Smooth muscle cell (in vitro differentiated cells): ENCODE results near the gene NSMCE1. TPM values are rescaled to one million over a fixed set of nuclear protein-coding genes. Genes with fewer than 3 reads are reported as not detected.

Experiments used
- DNase-seq: peaks from one replicate; lab custom pipeline; 2025; ENCODE audit not compliant: unreplicated experiment; lab: John Stamatoyannopoulos, UW
- H2AFZ ChIP-seq: fragments of 200-600 bp; sonication (generic); 2 replicates; pipeline ENCODE4 v1.6.0; 2016; ENCODE audit warnings: antibody characterized with exemption, low read depth, mild to moderate bottlenecking
- H3F3A ChIP-seq: fragments of 200-600 bp; sonication (generic); 2 replicates; pipeline ENCODE4 v1.6.0; 2017; ENCODE audit warnings: antibody characterized with exemption, low read depth
- H3K27ac ChIP-seq: fragments of 200-600 bp; sonication (generic); 2 replicates; pipeline ENCODE4 v1.5.1; 2016; ENCODE audit warnings: low read depth, mild to moderate bottlenecking
- H3K27me3 ChIP-seq: fragments of 200-600 bp; sonication (generic); 2 replicates; pipeline ENCODE4 v1.6.1; 2016; ENCODE audit warnings: low read depth, mild to moderate bottlenecking
- H3K36me3 ChIP-seq: fragments of 200-600 bp; sonication (generic); 2 replicates; pipeline ENCODE4 v1.5.1; 2016; ENCODE audit warnings: low read depth
- H3K4me1 ChIP-seq: fragments of 200-600 bp; sonication (generic); 2 replicates; pipeline ENCODE4 v1.5.1; 2016; ENCODE audit warnings: low read depth
- H3K4me2 ChIP-seq: fragments of 200-600 bp; sonication (generic); 2 replicates; pipeline ENCODE4 v1.6.0; 2016; ENCODE audit warnings: mild to moderate bottlenecking
- H3K4me3 ChIP-seq: fragments of 200-600 bp; sonication (generic); 2 replicates; pipeline ENCODE4 v1.5.1; 2016; ENCODE audit warnings: mild to moderate bottlenecking
- H3K79me2 ChIP-seq: fragments of 200-600 bp; sonication (generic); 2 replicates; pipeline ENCODE4 v1.6.0; 2016; ENCODE audit warnings: low read depth, mild to moderate bottlenecking
- H3K9ac ChIP-seq: fragments of 200-600 bp; sonication (generic); 2 replicates; pipeline ENCODE4 v1.6.0; 2016; ENCODE audit warnings: low read depth
- H3K9me3 ChIP-seq: fragments of 200-600 bp; sonication (generic); replicated peaks from 2 replicates; pipeline ENCODE4 v1.5.1; 2016; ENCODE audit warnings: low read depth
- H4K20me1 ChIP-seq: fragments of 200-600 bp; sonication (generic); 2 replicates; pipeline ENCODE4 v1.6.0; 2016; ENCODE audit warnings: low read depth
- CTCF ChIP-seq: fragments of 200-600 bp; sonication (generic); IDR thresholded peaks from 2 replicates; pipeline ENCODE4 v1.5.1; 2017; ENCODE audit warnings: borderline replicate concordance, mild to moderate bottlenecking, antibody characterized with exemption; ENCODE audit not compliant: insufficient read depth, poor library complexity, severe bottlenecking
- WGBS: methylation state at CpG from one replicate; pipeline ENCODE4 v1.1.7; 2016; ENCODE audit warnings: low lambda C conversion rate; 5-methylcytosine and 5-hydroxymethylcytosine counted together
- polyA plus RNA-seq: library from polyadenylated mRNA; unstranded; fragments of >200 nt; fragmentation: Nextera tagmentation; extraction: Ambion mirVana; gene quantifications from 2 replicates; pipeline ENCODE4 v1.2.1, GENCODE V29; 2016
- total RNA-seq: library from RNA; depleted of rRNA; stranded (reverse); fragments of >200 nt; gene quantifications from 2 replicates; pipeline ENCODE4 v1.2.3, GENCODE V29; 2014

Gene NSMCE1
- total and polyA plus RNA-seq, 2 experiments from 2014 or later: 36.9 to 59.1 TPM

GRCh38 chr16:27198451-27199234 lies 69.9 kb downstream of the NSMCE1 start:
- no peaks in the 10 kb centered on the region for H3K9me3 ChIP-seq
- no peaks in the 10 kb centered on the region for H3K27me3 ChIP-seq
- H3K27ac ChIP-seq: no peak overlapping the region
- no peak overlapping the region for H3K9ac ChIP-seq
- no peaks in the 10 kb centered on the region for H3K4me1 ChIP-seq
- H3K4me2 ChIP-seq: no peak overlapping the region
- H3K79me2 ChIP-seq: no peaks in the 10 kb centered on the region
- no peak for TF ChIP-seq CTCF
- no peak overlapping the region for H3K4me3 ChIP-seq
- H2AFZ ChIP-seq: no peak overlapping the region
- H4K20me1 ChIP-seq: no peaks in the 10 kb centered on the region
- no peaks in the 10 kb centered on the region for H3F3A ChIP-seq
- 95% methylated on average over 12 of the region's 12 CpGs for WGBS
- H3K36me3 ChIP-seq: no peaks in the 10 kb centered on the region
- no peak for DNase-seq

GRCh38 chr16:27197004-27197403 lies 71.6 kb downstream of the NSMCE1 start:
- H2AFZ ChIP-seq: no peak overlapping the region
- H4K20me1 ChIP-seq: no peaks in the 10 kb centered on the region
- TF ChIP-seq CTCF: no peak
- H3K36me3 ChIP-seq: no peaks in the 10 kb centered on the region
- no peaks in the 10 kb centered on the region for H3K4me1 ChIP-seq
- WGBS: 86% methylated on average over 4 of the region's 4 CpGs
- DNase-seq: no peak
- H3K9ac ChIP-seq: no peak overlapping the region
- H3K79me2 ChIP-seq: no peaks in the 10 kb centered on the region
- no peaks in the 10 kb centered on the region for H3K27me3 ChIP-seq
- no peaks in the 10 kb centered on the region for H3K9me3 ChIP-seq
- no peak overlapping the region for H3K27ac ChIP-seq
- H3K4me2 ChIP-seq: no peak overlapping the region
- no peak overlapping the region for H3K4me3 ChIP-seq
- no peaks in the 10 kb centered on the region for H3F3A ChIP-seq

- H3K9ac ChIP-seq: no peak overlapping the region
- H3K79me2 ChIP-seq: no peaks in the 10 kb centered on the region
- no peaks in the 10 kb centered on the region for H3K9me3 ChIP-seq
- no peaks in the 10 kb centered on the region for H4K20me1 ChIP-seq
- H3K4me1 ChIP-seq: no peaks in the 10 kb centered on the region
- H3K36me3 ChIP-seq: no peaks in the 10 kb centered on the region
- TF ChIP-seq CTCF: no peak
- no peaks in the 10 kb centered on the region for H3F3A ChIP-seq
- WGBS: 87% methylated on average over 9 of the region's 9 CpGs
- H3K27me3 ChIP-seq: no peaks in the 10 kb centered on the region
- no peak overlapping the region for H2AFZ ChIP-seq
- DNase-seq: no peak
- no peak overlapping the region for H3K4me2 ChIP-seq
- no peak overlapping the region for H3K4me3 ChIP-seq
- H3K27ac ChIP-seq: no peak overlapping the region
Measured at GRCh38 chr16:27195941-27196595, 72.5 kb downstream of the NSMCE1 start.
